Trophoblast cell (in vitro differentiated cells and primary cell): ENCODE results near the gene STRN4.

Experiments
- DNase-seq, 2 donors: peaks; one replicate each; pipeline ENCODE4 v3.0.0-alpha.2; 2016
- H2AFZ ChIP-seq: 2 replicates; pipeline ENCODE4 v1.6.1; 2013; ENCODE audit warnings: low read length, moderate library complexity, mild to moderate bottlenecking; ENCODE audit not compliant: insufficient read depth, poor library complexity
- H2AK5ac ChIP-seq: 2 replicates; pipeline ENCODE4 v1.6.1; 2013; ENCODE audit warnings: mild to moderate bottlenecking, low read length
- H2BK120ac ChIP-seq: 2 replicates; pipeline ENCODE4 v1.6.1; 2013; ENCODE audit warnings: low read length, mild to moderate bottlenecking, moderate library complexity; ENCODE audit not compliant: insufficient read depth, poor library complexity
- H2BK12ac ChIP-seq: 2 replicates; pipeline ENCODE4 v1.6.1; 2013; ENCODE audit warnings: mild to moderate bottlenecking, low read length, moderate library complexity
- H2BK5ac ChIP-seq: 2 replicates; pipeline ENCODE4 v1.6.1; 2013; ENCODE audit warnings: low read length, low read depth, moderate library complexity, mild to moderate bottlenecking; ENCODE audit not compliant: poor library complexity
- H3K14ac ChIP-seq: 2 replicates; pipeline ENCODE4 v1.6.1; 2013; ENCODE audit warnings: mild to moderate bottlenecking, low read length
- H3K18ac ChIP-seq: 2 replicates; pipeline ENCODE4 v1.6.1; 2013; ENCODE audit warnings: mild to moderate bottlenecking, low read length
- H3K23ac ChIP-seq: 2 replicates; pipeline ENCODE4 v1.6.1; 2013; ENCODE audit warnings: low read length
- H3K27ac ChIP-seq: 2 replicates; pipeline ENCODE4 v1.5.1; 2013; ENCODE audit warnings: low read depth, mild to moderate bottlenecking, inconsistent platforms, low read length, moderate library complexity
- H3K27me3 ChIP-seq: 2 replicates; pipeline ENCODE4 v1.6.1; 2013; ENCODE audit warnings: inconsistent platforms, mild to moderate bottlenecking, low read length, moderate library complexity; ENCODE audit not compliant: insufficient read depth
- H3K36me3 ChIP-seq, 2 experiments: 1 replicate in 1 of 2; 2 replicates in 1 of 2; pipeline ENCODE4 v1.6.1; 2013; ENCODE audit warnings: low read length in 2 of 2, mild to moderate bottlenecking in 2 of 2, moderate library complexity in 1 of 2; ENCODE audit not compliant: insufficient read depth in 2 of 2, control insufficient read depth in 1 of 2
- H3K4ac ChIP-seq: 2 replicates; pipeline ENCODE4 v1.6.1; 2013; ENCODE audit warnings: low read depth, mild to moderate bottlenecking, low read length, moderate library complexity
- H3K4me1 ChIP-seq, 2 experiments: 1 replicate in 1 of 2; 2 replicates in 1 of 2; pipeline ENCODE4 v1.6.1; 2013; ENCODE audit warnings: low read length in 2 of 2, mild to moderate bottlenecking in 2 of 2, moderate library complexity in 1 of 2; ENCODE audit not compliant: insufficient read depth in 2 of 2, control insufficient read depth in 1 of 2
- H3K4me2 ChIP-seq: 2 replicates; pipeline ENCODE4 v1.6.1; 2013; ENCODE audit warnings: inconsistent platforms, mild to moderate bottlenecking, low read length, moderate library complexity
- H3K4me3 ChIP-seq: 2 replicates; pipeline ENCODE4 v1.5.1; 2013; ENCODE audit warnings: mild to moderate bottlenecking, low read depth, low read length, inconsistent platforms
- H3K79me1 ChIP-seq: one replicate; pipeline ENCODE4 v1.6.1; 2013; ENCODE audit warnings: low read length
- H3K79me2 ChIP-seq: 2 replicates; pipeline ENCODE4 v1.6.1; 2013; ENCODE audit warnings: low read length, mild to moderate bottlenecking; ENCODE audit not compliant: control insufficient read depth, insufficient read depth, poor library complexity
- H3K9ac ChIP-seq: 2 replicates; pipeline ENCODE4 v1.6.1; 2013; ENCODE audit warnings: mild to moderate bottlenecking, low read length
- H3K9me3 ChIP-seq: 2 replicates; pipeline ENCODE4 v1.6.1; 2013; ENCODE audit warnings: low read depth, mild to moderate bottlenecking, control low read depth, inconsistent platforms, low read length; ENCODE audit not compliant: insufficient read depth
- H4K12ac ChIP-seq: 2 replicates; pipeline ENCODE4 v1.6.1; 2013; ENCODE audit warnings: low read depth, mild to moderate bottlenecking, low read length, moderate library complexity
- H4K8ac ChIP-seq: 2 replicates; pipeline ENCODE4 v1.6.1; 2013; ENCODE audit warnings: low read depth, mild to moderate bottlenecking, low read length, moderate library complexity
- H4K91ac ChIP-seq: one replicate; pipeline ENCODE4 v1.6.1; 2013; ENCODE audit warnings: low read depth, mild to moderate bottlenecking, low read length, moderate library complexity
- WGBS: extraction: QIAGEN DNeasy Blood & Tissue Kit; methylation state at CpG from one replicate; pipeline ENCODE4 v1.1.7; 2013; ENCODE audit warnings: missing lambda C conversion rate; ENCODE audit not compliant: insufficient read length, insufficient coverage; ENCODE audit errors: extremely low coverage; 5-methylcytosine and 5-hydroxymethylcytosine counted together

STRN4 gene

DNA sequence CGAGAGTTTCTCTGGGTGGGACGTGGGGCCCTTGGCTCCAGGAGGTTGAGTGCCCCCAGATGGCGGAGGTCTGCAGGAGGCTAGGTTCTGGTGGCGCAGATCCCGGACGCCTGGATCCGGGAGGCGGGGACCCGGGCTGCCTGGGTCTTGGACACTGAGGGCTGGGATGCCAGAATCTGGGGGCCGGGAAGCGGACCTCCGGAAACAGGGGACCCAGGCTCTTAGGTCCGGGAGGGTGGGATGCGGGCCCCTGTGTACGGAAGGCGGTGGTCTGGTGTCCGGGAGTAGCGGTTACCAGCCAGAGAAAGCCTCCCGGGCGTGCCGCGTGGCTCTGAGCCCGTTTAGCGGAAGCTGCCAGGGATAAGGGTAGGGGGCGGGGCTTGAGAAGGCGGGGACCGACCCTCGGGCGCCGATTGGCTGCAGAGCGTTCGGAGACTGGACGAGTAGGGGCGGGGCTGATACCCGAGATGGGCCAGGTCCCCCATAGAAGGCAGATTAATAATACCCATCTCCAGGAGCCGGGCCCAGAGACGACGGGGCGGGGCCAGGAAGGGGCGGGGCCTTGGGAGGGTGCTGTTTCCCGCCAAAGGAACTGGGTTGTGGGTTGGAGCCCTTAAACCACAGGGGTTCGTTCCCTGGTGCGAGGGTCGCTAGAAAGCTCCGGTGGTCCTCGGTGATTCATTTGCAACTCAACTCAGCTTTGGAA, 42.2 kb upstream of the STRN4 start, which contains the start of gene SLC1A5:
Gene SLC1A5, minus strand, starts transcription at position 333 of the 706 bp plus-strand sequence. CDS start 629 bp downstream, outside the sequence.
- Histone ChIP-seq H3K18ac (peak within 1 kb of the TSS; percentile 85), H3K27me3 (no peaks in the 10 kb centered on the region)
- WGBS = no CpG with 5 or more reads among the region's 46 CpGs

DNA sequence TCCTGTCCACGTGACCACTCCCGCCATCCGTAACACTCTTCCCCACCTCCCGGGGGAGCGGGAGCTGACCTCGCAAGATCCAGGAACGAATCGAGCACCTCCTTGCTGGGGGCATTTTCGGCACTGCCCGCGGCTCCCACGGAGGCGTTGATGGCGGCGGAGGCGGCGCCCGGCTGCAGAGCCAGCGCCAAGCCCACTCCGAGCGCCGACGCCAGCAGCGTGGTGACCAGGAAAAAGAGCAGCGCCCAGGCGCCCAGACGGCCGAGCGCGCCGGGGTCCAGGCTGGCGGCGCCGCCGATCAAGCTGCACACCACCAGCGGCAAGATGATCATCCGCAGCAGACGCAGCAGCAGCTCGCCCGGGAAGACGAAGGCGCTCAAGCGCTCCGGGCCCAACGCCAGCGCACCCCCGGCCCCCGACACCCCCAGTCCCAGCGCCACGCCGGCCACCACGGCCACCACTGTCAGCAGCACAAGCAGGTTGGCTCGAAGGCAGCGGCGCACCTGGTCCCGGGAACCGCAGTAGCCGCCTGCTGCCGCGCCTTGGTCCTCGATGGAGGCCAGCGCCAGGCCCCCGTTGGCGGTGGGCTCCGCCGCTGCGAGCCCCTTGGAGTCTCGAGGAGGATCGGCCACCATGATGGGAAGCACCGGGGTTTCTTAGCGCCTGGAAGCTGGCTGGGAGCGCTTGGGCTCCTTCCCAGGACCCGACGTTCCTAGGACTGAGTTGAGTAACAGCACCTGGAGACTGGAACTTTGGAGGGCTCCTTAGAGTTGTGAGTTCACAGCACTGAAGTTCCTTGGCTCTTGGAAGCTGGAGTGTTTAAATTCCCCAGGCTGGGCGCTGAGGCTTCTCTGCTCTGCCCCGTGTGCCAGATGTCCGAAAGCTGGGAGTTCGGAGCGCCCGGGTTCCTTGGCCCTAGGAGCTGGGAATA, 41.3 kb upstream of the STRN4 start:
- DNase-seq = peak; percentile 28 to 57
- Histone ChIP-seq H3K27ac (peak overlapping the region; percentile 72), H3K14ac (peak overlapping the region; percentile 95), H3K79me1 (peaks cover 40% of the 10 kb centered on the region), H3K9ac (peak overlapping the region; percentile 72), H2AFZ (peak overlapping the region; percentile 4), H4K12ac (peak overlapping the region; percentile 29), H3K23ac (no peak overlapping the region), H4K8ac (peak overlapping the region; percentile 10), H3K36me3 (peaks cover 15 to 19% of the 10 kb centered on the region in 2 experiments), H2BK12ac (peak overlapping the region; percentile 34), H3K4me3 (peak overlapping the region; percentile 84), H3K27me3 (no peaks in the 10 kb centered on the region), H3K18ac (peak overlapping the region; percentile 85), H3K9me3 (no peaks in the 10 kb centered on the region), H3K4me1 (peaks cover 22 to 31% of the 10 kb centered on the region in 2 experiments), H2BK5ac (peak overlapping the region; percentile 83), H3K4ac (peak overlapping the region; percentile 40), H4K91ac (peak overlapping the region; percentile 81), H3K79me2 (peaks cover 28% of the 10 kb centered on the region), H2AK5ac (peak overlapping the region; percentile 81), H2BK120ac (peak overlapping the region; percentile 84), H3K4me2 (peak overlapping the region; percentile 88)
- WGBS = no CpG with 5 or more reads among the region's 80 CpGs

More for the DNA sequence above, 42.2 kb upstream of the STRN4 start, which contains the start of gene SLC1A5:
- peak within 1 kb of the TSS; percentile 40 for H3K4ac ChIP-seq
- H2AFZ ChIP-seq = peak within 1 kb of the TSS; percentile 4
- no peak within 1 kb of the TSS for H3K23ac ChIP-seq
- H3K9ac ChIP-seq = peak within 1 kb of the TSS; percentile 72
- H3K36me3 ChIP-seq = peaks cover 7 to 12% of the 10 kb centered on the region in 2 experiments
- H4K8ac ChIP-seq = peak within 1 kb of the TSS; percentile 10
- peaks cover 23 to 33% of the 10 kb centered on the region in 2 experiments for H3K4me1 ChIP-seq
- H2BK12ac ChIP-seq = peak within 1 kb of the TSS; percentile 38
- H2AK5ac ChIP-seq = peak within 1 kb of the TSS; percentile 81
- peak within 1 kb of the TSS; percentile 29 for H4K12ac ChIP-seq
- H2BK120ac ChIP-seq = peak within 1 kb of the TSS; percentile 84
- peak within 1 kb of the TSS; percentile 83 for H2BK5ac ChIP-seq
- peak within 1 kb of the TSS; percentile 84 for H3K4me3 ChIP-seq
- peaks cover 41% of the 10 kb centered on the region for H3K79me1 ChIP-seq
- H3K14ac ChIP-seq = peak within 1 kb of the TSS; percentile 95
- peak within 1 kb of the TSS; percentile 88 for H3K4me2 ChIP-seq
- peak within 1 kb of the TSS; percentile 72 for H3K27ac ChIP-seq
- H3K79me2 ChIP-seq = peaks cover 28% of the 10 kb centered on the region
- peak within 1 kb of the TSS; percentile 81 for H4K91ac ChIP-seq
- no peaks in the 10 kb centered on the region for H3K9me3 ChIP-seq
- DNase-seq = peak; percentile 95 to 96

DNA sequence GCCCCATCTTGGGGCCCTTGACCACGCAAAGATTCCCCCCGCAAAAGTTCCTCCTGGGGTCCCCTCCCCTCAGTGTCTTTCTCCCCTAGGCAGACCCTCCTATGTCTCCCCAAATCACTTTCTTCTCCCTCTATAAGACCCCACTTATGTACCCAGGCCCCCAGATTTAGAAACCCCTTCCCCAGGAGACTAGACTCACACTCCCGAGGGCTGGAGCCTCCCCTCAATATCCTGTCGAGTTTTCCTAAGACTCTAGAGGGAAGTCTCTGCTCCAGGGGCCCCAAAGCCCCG, 40.7 kb upstream of the STRN4 start:
- Histone ChIP-seq H3K4me2 (peak overlapping the region; percentile 88), H2BK12ac (no peak overlapping the region), H2AFZ (no peak overlapping the region), H2BK120ac (peak overlapping the region; percentile 45), H2BK5ac (peak overlapping the region; percentile 48), H3K14ac (peak overlapping the region; percentile 95), H3K36me3 (peaks cover 19 to 23% of the 10 kb centered on the region in 2 experiments), H3K27ac (peak overlapping the region; percentile 72), H3K79me2 (peaks cover 28% of the 10 kb centered on the region), H3K79me1 (peaks cover 38% of the 10 kb centered on the region), H4K91ac (peak overlapping the region; percentile 81), H3K4me3 (peak overlapping the region; percentile 84), H3K18ac (peak overlapping the region; percentile 6), H4K12ac (peak overlapping the region; percentile 29), H3K4ac (peak overlapping the region; percentile 40), H2AK5ac (no peak overlapping the region), H3K9ac (peak overlapping the region; percentile 72), H4K8ac (peak overlapping the region; percentile 10), H3K4me1 (peaks cover 19 to 28% of the 10 kb centered on the region in 2 experiments), H3K9me3 (peaks cover 3% of the 10 kb centered on the region), H3K23ac (no peak overlapping the region), H3K27me3 (no peaks in the 10 kb centered on the region)
- DNase-seq = no peak
- no CpG with 5 or more reads among the region's 5 CpGs for WGBS
